ENCODE results near the gene GFI1B. TPM values are rescaled to one million over a fixed set of nuclear protein-coding genes. Genes with fewer than 3 reads are reported as not detected.
A peak's percentile ranks its signal among the peaks of the same experiment; 100 is the strongest.
"Not testable (repeated sequence)": the region's sequence is repeated elsewhere in the genome, so short reads cannot be mapped to it uniquely, and the experiment has no call there.

Gene GFI1B
- polyA plus RNA-seq, 4 donors = 0.76 to 8.5 (median 1.1) TPM

GRCh38 chr9:132989414-132989996 lies 11.0 kb downstream of the GFI1B start:
- FAIRE-seq = no peak
- peaks cover 0 to 19% (median 0%) of the 10 kb centered on the region in 3 donors for H3K36me3 ChIP-seq (ENCODE audit: control insufficient read depth in 3 of 3, insufficient read depth in 2 of 3, low read depth in 1 of 3, low read length in 3 of 3)
- H3K4me1 ChIP-seq (ENCODE audit: control insufficient read depth in 3 of 3, insufficient read depth in 2 of 3, low read depth in 1 of 3, low read length in 2 of 3) = peaks cover 0 to 47% (median 0%) of the 10 kb centered on the region in 3 donors
- peaks cover 0 to 11% (median 0%) of the 10 kb centered on the region in 3 donors for H3K27me3 ChIP-seq (ENCODE audit: control insufficient read depth in 3 of 3, insufficient read depth in 3 of 3, low read length in 3 of 3)
- DNase-seq = no peak
- H3K9me3 ChIP-seq (ENCODE audit: control insufficient read depth in 2 of 2, insufficient read depth in 1 of 2, low read depth in 1 of 2, low read length in 1 of 2) = no peaks in the 10 kb centered on the region
- H3K27ac ChIP-seq (ENCODE audit: low read depth in 1 of 3, low read length in 2 of 3) = no peak overlapping the region
- WGBS, 3 donors = 81 to 87% (median 82%) methylated on average over 23 of the region's 23 CpGs
- no peak overlapping the region for H3K4me3 ChIP-seq (ENCODE audit: low read depth in 1 of 3, low read length in 3 of 3)

- peaks cover 0 to 52% (median 0%) of the 10 kb centered on the region in 3 donors for H3K4me1 ChIP-seq (ENCODE audit: control insufficient read depth in 3 of 3, insufficient read depth in 2 of 3, low read depth in 1 of 3, low read length in 2 of 3)
- peaks cover 0 to 12% (median 0%) of the 10 kb centered on the region in 3 donors for H3K27me3 ChIP-seq (ENCODE audit: control insufficient read depth in 3 of 3, insufficient read depth in 3 of 3, low read length in 3 of 3)
- 53 to 71% (median 59%) methylated on average over 4 of the region's 4 CpGs for WGBS, 3 donors
- peak in 1 of 2 donors; percentile 52 for DNase-seq
- not testable (repeated sequence) for H3K4me3 ChIP-seq (ENCODE audit: low read depth in 1 of 3, low read length in 3 of 3); H3K9me3 ChIP-seq (ENCODE audit: control insufficient read depth in 2 of 2, insufficient read depth in 1 of 2, low read depth in 1 of 2, low read length in 1 of 2); H3K27ac ChIP-seq (ENCODE audit: low read depth in 1 of 3, low read length in 2 of 3); FAIRE-seq
- peaks cover 0 to 21% (median 0%) of the 10 kb centered on the region in 3 donors for H3K36me3 ChIP-seq (ENCODE audit: control insufficient read depth in 3 of 3, insufficient read depth in 2 of 3, low read depth in 1 of 3, low read length in 3 of 3)
These were observed 11.6 kb downstream of the GFI1B start for GRCh38 chr9:132989998-132990557.

GRCh38 chr9:132990781-132991180 lies 12.3 kb downstream of the GFI1B start:
- Histone ChIP-seq H3K9me3 (ENCODE audit: control insufficient read depth in 2 of 2, insufficient read depth in 1 of 2, low read depth in 1 of 2, low read length in 1 of 2) (no peaks in the 10 kb centered on the region), H3K4me1 (ENCODE audit: control insufficient read depth in 3 of 3, insufficient read depth in 2 of 3, low read depth in 1 of 3, low read length in 2 of 3) (peaks cover 0 to 49% (median 0%) of the 10 kb centered on the region in 3 donors), H3K36me3 (ENCODE audit: control insufficient read depth in 3 of 3, insufficient read depth in 2 of 3, low read depth in 1 of 3, low read length in 3 of 3) (peaks cover 0 to 21% (median 0%) of the 10 kb centered on the region in 3 donors), H3K27me3 (ENCODE audit: control insufficient read depth in 3 of 3, insufficient read depth in 3 of 3, low read length in 3 of 3) (peaks cover 0 to 12% (median 0%) of the 10 kb centered on the region in 3 donors), H3K4me3 (ENCODE audit: low read depth in 1 of 3, low read length in 3 of 3) (no peak overlapping the region), H3K27ac (ENCODE audit: low read depth in 1 of 3, low read length in 2 of 3) (no peak overlapping the region)
- DNase-seq (no peak), FAIRE-seq (no peak)
- WGBS, 3 donors = 54 to 88% (median 79%) methylated on average over 11 to 14 of the region's 14 CpGs

GRCh38 chr9:132991351-132992300 lies 13.1 kb downstream of the GFI1B start:
- peaks cover 0 to 40% (median 0%) of the 10 kb centered on the region in 3 donors for H3K4me1 ChIP-seq (ENCODE audit: control insufficient read depth in 3 of 3, insufficient read depth in 2 of 3, low read depth in 1 of 3, low read length in 2 of 3)
- peaks cover 0 to 12% (median 0%) of the 10 kb centered on the region in 3 donors for H3K27me3 ChIP-seq (ENCODE audit: control insufficient read depth in 3 of 3, insufficient read depth in 3 of 3, low read length in 3 of 3)
- 48 to 79% (median 60%) methylated on average over 16 of the region's 16 CpGs for WGBS, 3 donors
- no peak for FAIRE-seq
- peaks cover 0 to 21% (median 0%) of the 10 kb centered on the region in 3 donors for H3K36me3 ChIP-seq (ENCODE audit: control insufficient read depth in 3 of 3, insufficient read depth in 2 of 3, low read depth in 1 of 3, low read length in 3 of 3)
- no peak overlapping the region for H3K27ac ChIP-seq (ENCODE audit: low read depth in 1 of 3, low read length in 2 of 3)
- H3K4me3 ChIP-seq (ENCODE audit: low read depth in 1 of 3, low read length in 3 of 3) = no peak overlapping the region
- no peaks in the 10 kb centered on the region for H3K9me3 ChIP-seq (ENCODE audit: control insufficient read depth in 2 of 2, insufficient read depth in 1 of 2, low read depth in 1 of 2, low read length in 1 of 2)
- no peak for DNase-seq

GRCh38 chr9:132993511-132993939 lies 15.0 kb downstream of the GFI1B start:
- no peak for DNase-seq
- H3K36me3 ChIP-seq (ENCODE audit: control insufficient read depth in 3 of 3, insufficient read depth in 2 of 3, low read depth in 1 of 3, low read length in 3 of 3) = peaks cover 0 to 16% (median 0%) of the 10 kb centered on the region in 3 donors
- H3K27me3 ChIP-seq (ENCODE audit: control insufficient read depth in 3 of 3, insufficient read depth in 3 of 3, low read length in 3 of 3) = peaks cover 0 to 12% (median 0%) of the 10 kb centered on the region in 3 donors
- H3K9me3 ChIP-seq (ENCODE audit: control insufficient read depth in 2 of 2, insufficient read depth in 1 of 2, low read depth in 1 of 2, low read length in 1 of 2) = no peaks in the 10 kb centered on the region
- no peak overlapping the region for H3K27ac ChIP-seq (ENCODE audit: low read depth in 1 of 3, low read length in 2 of 3)
- WGBS, 3 donors = 63 to 71% (median 65%) methylated on average over 14 of the region's 14 CpGs
- no peak for FAIRE-seq
- H3K4me3 ChIP-seq (ENCODE audit: low read depth in 1 of 3, low read length in 3 of 3) = no peak overlapping the region
- peaks cover 0 to 23% (median 0%) of the 10 kb centered on the region in 3 donors for H3K4me1 ChIP-seq (ENCODE audit: control insufficient read depth in 3 of 3, insufficient read depth in 2 of 3, low read depth in 1 of 3, low read length in 2 of 3)

- Histone ChIP-seq H3K9me3 (ENCODE audit: control insufficient read depth in 2 of 2, insufficient read depth in 1 of 2, low read depth in 1 of 2, low read length in 1 of 2) (no peaks in the 10 kb centered on the region), H3K4me1 (ENCODE audit: control insufficient read depth in 3 of 3, insufficient read depth in 2 of 3, low read depth in 1 of 3, low read length in 2 of 3) (peaks cover 0 to 23% (median 0%) of the 10 kb centered on the region in 3 donors), H3K27me3 (ENCODE audit: control insufficient read depth in 3 of 3, insufficient read depth in 3 of 3, low read length in 3 of 3) (peaks cover 0 to 12% (median 0%) of the 10 kb centered on the region in 3 donors), H3K4me3 (ENCODE audit: low read depth in 1 of 3, low read length in 3 of 3) (no peak overlapping the region), H3K36me3 (ENCODE audit: control insufficient read depth in 3 of 3, insufficient read depth in 2 of 3, low read depth in 1 of 3, low read length in 3 of 3) (peaks cover 0 to 9% (median 0%) of the 10 kb centered on the region in 3 donors), H3K27ac (ENCODE audit: low read depth in 1 of 3, low read length in 2 of 3) (no peak overlapping the region)
- FAIRE-seq (no peak), DNase-seq (peak in 1 of 2 donors; percentile 74)
- 7 to 18% (median 11%) methylated on average over 13 of the region's 13 CpGs for WGBS, 3 donors
These were observed 16.1 kb downstream of the GFI1B start for GRCh38 chr9:132994410-132995120.

GRCh38 chr9:132995121-132995420 lies 16.6 kb downstream of the GFI1B start:
- 73 to 86% (median 79%) methylated on average over 5 to 6 of the region's 6 CpGs for WGBS, 3 donors
- H3K4me1 ChIP-seq (ENCODE audit: control insufficient read depth in 3 of 3, insufficient read depth in 2 of 3, low read depth in 1 of 3, low read length in 2 of 3) = peaks cover 0 to 19% (median 0%) of the 10 kb centered on the region in 3 donors
- no peak for DNase-seq
- no peak for FAIRE-seq
- H3K27ac ChIP-seq (ENCODE audit: low read depth in 1 of 3, low read length in 2 of 3) = no peak overlapping the region
- no peak overlapping the region for H3K4me3 ChIP-seq (ENCODE audit: low read depth in 1 of 3, low read length in 3 of 3)
- peaks cover 0 to 9% (median 0%) of the 10 kb centered on the region in 3 donors for H3K36me3 ChIP-seq (ENCODE audit: control insufficient read depth in 3 of 3, insufficient read depth in 2 of 3, low read depth in 1 of 3, low read length in 3 of 3)
- H3K9me3 ChIP-seq (ENCODE audit: control insufficient read depth in 2 of 2, insufficient read depth in 1 of 2, low read depth in 1 of 2, low read length in 1 of 2) = no peaks in the 10 kb centered on the region
- peaks cover 0 to 14% (median 0%) of the 10 kb centered on the region in 3 donors for H3K27me3 ChIP-seq (ENCODE audit: control insufficient read depth in 3 of 3, insufficient read depth in 3 of 3, low read length in 3 of 3)

All from small intestine (tissue), 7 donors.